Astrocyte of the cerebellum (primary cell): ENCODE measurements around the gene TUBG1.

Source experiments
- DNase-seq: peaks from one replicate; pipeline ENCODE4 v3.0.0-alpha.2; 2011; ENCODE audit warnings: low read depth
- H3K4me3 ChIP-seq: 2 replicates; pipeline ENCODE4 v1.5.1; 2011; ENCODE audit warnings: mild to moderate bottlenecking, low read depth, low read length, moderate library complexity
- in situ Hi-C: cut with HindIII; loops from 2 replicates; pipeline ENCODE4 v1.10.0; 2017; ENCODE audit warnings: low sequenced_read_pairs
- TF ChIP-seq, protein P1 (sequence below): IDR thresholded peaks from 2 replicates; pipeline ENCODE4 v1.5.1; 2012; ENCODE audit warnings: low read length, low read depth, moderate library complexity, mild to moderate bottlenecking; ENCODE audit errors: missing control alignments

TUBG1 gene

DNA sequence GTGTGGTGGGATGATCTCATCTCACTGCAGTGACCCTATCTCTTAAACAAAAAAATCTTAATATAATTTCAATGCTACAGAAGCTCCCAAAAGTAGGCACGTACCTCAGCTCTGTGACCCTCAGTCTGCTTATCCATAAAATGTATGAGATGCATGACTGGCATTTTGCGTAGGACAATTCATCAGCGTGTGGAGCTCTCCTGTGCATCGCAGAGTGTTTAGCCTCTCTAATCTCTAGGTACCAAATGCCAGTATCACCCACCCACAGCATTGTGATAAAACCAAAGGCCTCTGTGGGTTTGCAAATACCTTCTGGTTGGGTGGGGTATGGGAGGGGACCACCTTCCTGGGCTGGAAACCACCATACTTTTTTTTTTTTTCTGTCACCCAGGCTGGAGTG is 30.6 kb downstream of the TUBG1 start:
- no peak overlapping the region for H3K4me3 ChIP-seq
- DNase-seq, result no peak
- TF ChIP-seq, protein P1, sequence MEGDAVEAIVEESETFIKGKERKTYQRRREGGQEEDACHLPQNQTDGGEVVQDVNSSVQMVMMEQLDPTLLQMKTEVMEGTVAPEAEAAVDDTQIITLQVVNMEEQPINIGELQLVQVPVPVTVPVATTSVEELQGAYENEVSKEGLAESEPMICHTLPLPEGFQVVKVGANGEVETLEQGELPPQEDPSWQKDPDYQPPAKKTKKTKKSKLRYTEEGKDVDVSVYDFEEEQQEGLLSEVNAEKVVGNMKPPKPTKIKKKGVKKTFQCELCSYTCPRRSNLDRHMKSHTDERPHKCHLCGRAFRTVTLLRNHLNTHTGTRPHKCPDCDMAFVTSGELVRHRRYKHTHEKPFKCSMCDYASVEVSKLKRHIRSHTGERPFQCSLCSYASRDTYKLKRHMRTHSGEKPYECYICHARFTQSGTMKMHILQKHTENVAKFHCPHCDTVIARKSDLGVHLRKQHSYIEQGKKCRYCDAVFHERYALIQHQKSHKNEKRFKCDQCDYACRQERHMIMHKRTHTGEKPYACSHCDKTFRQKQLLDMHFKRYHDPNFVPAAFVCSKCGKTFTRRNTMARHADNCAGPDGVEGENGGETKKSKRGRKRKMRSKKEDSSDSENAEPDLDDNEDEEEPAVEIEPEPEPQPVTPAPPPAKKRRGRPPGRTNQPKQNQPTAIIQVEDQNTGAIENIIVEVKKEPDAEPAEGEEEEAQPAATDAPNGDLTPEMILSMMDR, result no peak
- in situ Hi-C loops, result no loop called here

- TF ChIP-seq, protein P1, result no peak
- in situ Hi-C loops, result no loop called here
- no peak overlapping the region for H3K4me3 ChIP-seq
- no peak for DNase-seq
Observed at GRCh38 chr17:42642336-42642735, 32.9 kb downstream of the TUBG1 start.

DNA sequence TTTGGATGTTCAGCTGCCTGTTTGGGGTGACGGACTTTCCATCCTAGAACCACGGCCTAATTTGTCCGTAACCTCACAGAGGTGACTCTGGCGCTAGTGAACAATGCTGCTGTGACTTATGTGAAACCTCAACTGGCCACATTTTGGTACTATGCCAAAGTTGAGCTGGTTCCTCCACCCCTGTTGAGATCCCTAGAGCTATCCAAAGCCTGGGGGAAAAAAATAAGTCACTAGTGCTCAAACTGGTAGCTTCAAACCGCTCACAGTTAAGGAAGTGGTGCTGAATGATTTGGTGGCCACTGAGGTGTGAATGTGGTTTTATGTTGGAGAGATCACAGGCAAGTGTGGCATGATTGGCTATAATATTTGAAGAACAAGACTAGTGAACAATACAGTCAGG is 38.3 kb downstream of the TUBG1 start:
- no peak overlapping the region for H3K4me3 ChIP-seq
- TF ChIP-seq, protein P1, result no peak
- DNase-seq, result no peak
- in situ Hi-C loops, result no loop called here

DNA sequence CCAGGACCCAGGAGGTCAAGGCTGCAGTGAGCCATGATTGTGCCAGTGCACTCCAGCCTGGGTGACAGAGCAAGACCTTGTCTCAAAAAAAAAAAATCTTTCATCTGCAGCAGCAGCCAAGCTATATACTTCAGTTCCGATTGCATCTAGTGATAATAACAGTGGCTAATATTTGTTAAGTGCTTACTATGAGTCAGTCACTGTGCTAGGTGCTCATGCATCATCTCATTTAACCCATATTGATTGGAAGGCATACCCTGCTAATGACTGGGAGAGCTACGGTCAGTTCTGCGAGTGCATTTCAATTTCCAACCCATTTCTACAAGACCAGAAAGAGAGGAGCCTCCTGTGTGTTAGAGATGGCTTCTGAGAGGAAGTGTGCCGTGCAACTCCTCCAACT is 41.9 kb downstream of the TUBG1 start:
- in situ Hi-C loops, result no loop called here
- TF ChIP-seq, protein P1, result no peak

DNA sequence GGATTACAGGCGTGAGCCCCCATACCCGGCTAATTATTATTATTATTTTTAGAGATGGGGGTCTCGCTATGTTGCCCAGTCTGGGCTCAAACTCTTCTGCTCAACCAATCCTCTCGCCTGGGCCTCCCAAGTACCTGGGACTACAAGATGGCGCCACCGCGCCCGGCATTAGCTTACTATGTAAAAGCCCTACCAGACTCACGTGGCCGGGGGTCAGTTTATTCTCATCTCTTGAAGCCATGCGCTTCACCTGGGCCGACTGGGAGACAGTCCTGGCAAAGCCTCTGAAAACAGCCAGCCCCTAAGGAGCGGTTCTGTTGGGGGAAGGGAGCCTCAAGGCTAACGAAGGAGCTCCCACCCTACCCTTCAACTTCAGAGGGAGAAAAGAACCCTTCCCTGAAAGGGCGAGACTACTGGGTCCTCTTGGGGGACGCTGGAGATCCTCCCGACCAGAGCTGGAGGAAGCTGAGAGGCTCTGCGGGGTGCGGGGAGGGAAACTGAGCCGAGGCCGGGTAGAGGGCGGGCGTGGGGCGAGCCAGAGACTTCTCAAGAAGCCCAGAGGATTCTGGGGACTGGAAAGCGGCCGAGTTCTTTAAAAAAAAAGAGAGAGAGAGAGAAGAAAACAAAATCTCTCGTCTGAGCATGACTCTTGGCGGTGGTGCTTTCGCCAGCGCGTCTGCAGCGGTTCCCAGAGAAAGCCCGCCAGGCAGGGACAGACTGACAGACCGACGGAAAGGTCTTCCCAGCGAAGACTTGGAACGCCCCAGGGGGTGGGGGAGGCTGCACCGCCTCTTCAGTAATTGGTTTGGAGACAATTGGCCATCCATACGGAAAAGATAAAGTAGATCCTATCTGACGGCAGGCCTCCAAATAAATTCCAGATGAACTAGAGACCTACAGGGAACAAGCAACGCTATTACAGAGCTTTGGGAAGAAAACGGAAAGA is 44.0 kb downstream of the TUBG1 start:
- in situ Hi-C loops, result no loop called here
- H3K4me3 ChIP-seq, result peak overlapping the region; percentile 10
- no peak for DNase-seq
- TF ChIP-seq, protein P1, result no peak

More for the DNA sequence above, 41.9 kb downstream of the TUBG1 start:
- no peak overlapping the region for H3K4me3 ChIP-seq
- DNase-seq, result no peak

- in situ Hi-C loops, result no loop called here
- DNase-seq, result peak; percentile 84
- TF ChIP-seq, protein P1, result no peak
- H3K4me3 ChIP-seq, result no peak overlapping the region
Observed at GRCh38 chr17:42655528-42655927, 46.0 kb downstream of the TUBG1 start.
